Astrocyte of the hippocampus (primary cell): ENCODE measurements around the gene AHDC1.
A peak's percentile ranks its signal among the peaks of the same experiment; 100 is the strongest.

Experiments
- DNase-seq: peaks from one replicate; pipeline ENCODE4 v3.0.0; 2011; ENCODE audit warnings: low read depth, low spot score

The AHDC1 gene

GRCh38 chr1:27614043-27614624, 10.2 kb upstream of the AHDC1 start:
- no peak for DNase-seq

GRCh38 chr1:27612718-27613117, 8.8 kb upstream of the AHDC1 start:
- DNase-seq: no peak

GRCh38 chr1:27611450-27611849, 7.5 kb upstream of the AHDC1 start:
- DNase-seq: no peak

GRCh38 chr1:27609618-27610240, 5.8 kb upstream of the AHDC1 start:
- DNase-seq: no peak

GRCh38 chr1:27609210-27609555, 5.2 kb upstream of the AHDC1 start:
- no peak for DNase-seq

GRCh38 chr1:27607239-27607804, 3.4 kb upstream of the AHDC1 start:
- DNase-seq: peak; percentile 37

- peak; percentile 45 for DNase-seq
Observed at GRCh38 chr1:27606708-27607238, 2.8 kb upstream of the AHDC1 start.

- peak; percentile 76 for DNase-seq
Observed at GRCh38 chr1:27605796-27606707, 2.1 kb upstream of the AHDC1 start.

- DNase-seq: no peak
Observed at GRCh38 chr1:27605300-27605766, 1.4 kb upstream of the AHDC1 start.

- no peak for DNase-seq
Observed at GRCh38 chr1:27604579-27605299, 795 bp upstream of the AHDC1 start.

GRCh38 chr1:27603309-27603680, 649 bp downstream of the AHDC1 start:
- DNase-seq: peak; percentile 60

GRCh38 chr1:27602462-27603308, 1.3 kb downstream of the AHDC1 start:
- DNase-seq: peak; percentile 72

GRCh38 chr1:27601771-27602461, 2.0 kb downstream of the AHDC1 start:
- peak; percentile 55 for DNase-seq

- DNase-seq: no peak
Observed at GRCh38 chr1:27601321-27601770, 2.6 kb downstream of the AHDC1 start.

GRCh38 chr1:27600498-27601175, 3.3 kb downstream of the AHDC1 start:
- DNase-seq: peak; percentile 56

- DNase-seq: no peak
Observed at GRCh38 chr1:27599605-27600497, 4.1 kb downstream of the AHDC1 start.

- peak; percentile 92 for DNase-seq
Observed at GRCh38 chr1:27598902-27599528, 4.9 kb downstream of the AHDC1 start.

GRCh38 chr1:27598295-27598687, 5.7 kb downstream of the AHDC1 start:
- DNase-seq: peak; percentile 42
